WI38 (cell line): ENCODE measurements around the gene ANKRD37.

Source experiments
- H3K4me3 ChIP-seq: 2 replicates; pipeline ENCODE4 v1.5.1; 2011; ENCODE audit warnings: low read depth, mild to moderate bottlenecking, control low read depth, low read length
- CTCF ChIP-seq: IDR thresholded peaks from 2 replicates; pipeline ENCODE4 v1.5.1; 2012; ENCODE audit warnings: low read depth, mild to moderate bottlenecking, control low read depth, low read length

The ANKRD37 gene

GRCh38 chr4:185429660-185430059, 33.0 kb downstream of the ANKRD37 start:
- H3K4me3 ChIP-seq = no peak overlapping the region
- TF ChIP-seq CTCF = no peak

- no peak overlapping the region for H3K4me3 ChIP-seq
Measured at GRCh38 chr4:185435466-185435865, 38.8 kb downstream of the ANKRD37 start.

GRCh38 chr4:185437809-185438208, 41.2 kb downstream of the ANKRD37 start:
- no peak for TF ChIP-seq CTCF

More at GRCh38 chr4:185435466-185435865, 38.8 kb downstream of the ANKRD37 start:
- TF ChIP-seq CTCF = no peak

GRCh38 chr4:185441479-185441878, 44.8 kb downstream of the ANKRD37 start:
- TF ChIP-seq CTCF = no peak

More at GRCh38 chr4:185437809-185438208, 41.2 kb downstream of the ANKRD37 start:
- no peak overlapping the region for H3K4me3 ChIP-seq

GRCh38 chr4:185445209-185445608, 48.6 kb downstream of the ANKRD37 start:
- H3K4me3 ChIP-seq = no peak overlapping the region
- TF ChIP-seq CTCF = no peak

More at GRCh38 chr4:185441479-185441878, 44.8 kb downstream of the ANKRD37 start:
- H3K4me3 ChIP-seq = no peak overlapping the region
